Kidney glomerular epithelial cell (primary cell): ENCODE measurements around the gene OSER1.
A peak's percentile ranks its signal among the peaks of the same experiment; 100 is the strongest.

Experiments
- DNase-seq: peaks from one replicate; lab custom pipeline; 2025; lab: John Stamatoyannopoulos, UW

Gene OSER1

DNA sequence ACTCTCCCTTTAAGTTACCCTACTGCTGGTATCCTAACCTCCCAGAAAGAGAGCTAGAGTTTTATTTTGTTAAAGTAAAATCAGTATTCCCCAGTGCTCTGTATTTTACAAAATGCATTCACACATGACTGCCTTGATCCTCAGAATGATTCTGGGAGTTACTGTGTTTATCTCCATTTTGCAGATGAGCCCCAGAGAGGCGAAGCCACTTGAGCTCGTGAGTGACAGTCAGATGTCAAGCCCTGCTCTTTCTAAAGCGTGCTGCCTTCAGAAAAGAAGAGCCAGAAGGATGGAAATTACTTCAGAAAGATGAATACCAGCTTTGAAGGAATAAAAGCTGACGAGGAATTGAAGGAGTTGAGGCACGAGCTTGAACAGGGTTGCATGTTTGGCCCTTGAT, 14.1 kb upstream of the OSER1 start:
- DNase-seq, result no peak

DNA sequence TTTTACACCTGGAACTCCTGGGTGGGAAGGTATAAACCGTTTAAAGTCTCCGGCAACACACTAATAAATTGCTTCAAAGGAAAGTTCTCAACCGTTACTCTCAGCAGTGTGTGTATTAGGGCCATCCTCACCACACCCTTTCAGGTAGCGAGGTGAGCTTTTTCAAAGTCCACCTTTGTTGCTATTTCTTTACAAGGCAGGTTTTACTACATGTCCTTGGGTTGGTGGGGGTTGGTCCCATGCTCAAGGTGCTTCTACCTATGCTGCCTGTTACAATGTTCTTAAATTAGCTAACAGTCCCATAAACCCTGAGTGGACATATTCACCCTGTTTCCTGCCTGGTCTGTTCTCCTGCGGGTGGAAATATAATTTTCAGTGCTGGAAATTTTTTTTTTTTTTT, 13.2 kb upstream of the OSER1 start:
- DNase-seq, result no peak

DNA sequence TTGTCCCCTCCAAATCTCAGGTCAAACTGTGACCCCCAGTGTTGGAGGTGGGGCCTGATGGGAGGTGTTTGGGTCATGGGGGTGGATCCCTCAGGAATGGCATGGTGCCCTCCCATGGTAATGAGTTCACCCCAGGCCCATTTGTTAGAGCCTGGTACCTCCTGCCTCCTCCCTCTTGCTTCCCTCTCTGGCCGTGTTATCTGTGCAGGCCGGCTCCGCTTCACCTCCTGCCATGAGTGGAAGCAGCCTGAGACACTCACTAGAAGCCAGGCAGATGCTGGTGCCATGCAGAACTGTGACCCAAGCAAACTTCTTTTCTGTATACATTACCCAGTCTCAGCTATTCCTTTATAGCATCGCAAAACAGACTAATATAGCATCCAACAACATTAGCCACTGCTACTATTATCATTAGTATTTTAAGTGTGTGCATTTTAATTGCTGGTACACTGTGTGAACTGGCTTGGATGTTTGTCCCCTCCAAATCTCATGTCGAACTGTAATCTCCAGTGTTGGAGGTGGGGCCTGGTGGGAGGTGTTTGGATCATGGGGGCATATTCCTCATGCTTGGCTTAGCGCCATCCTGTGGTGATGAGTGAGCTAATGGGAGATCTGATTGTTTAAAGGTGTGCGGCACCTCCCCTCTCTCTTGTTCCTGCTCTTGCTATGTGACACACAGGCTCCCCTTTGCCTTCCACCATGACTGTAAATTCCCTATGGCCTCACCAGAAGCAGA, 12.2 kb upstream of the OSER1 start:
- no peak for DNase-seq

DNA sequence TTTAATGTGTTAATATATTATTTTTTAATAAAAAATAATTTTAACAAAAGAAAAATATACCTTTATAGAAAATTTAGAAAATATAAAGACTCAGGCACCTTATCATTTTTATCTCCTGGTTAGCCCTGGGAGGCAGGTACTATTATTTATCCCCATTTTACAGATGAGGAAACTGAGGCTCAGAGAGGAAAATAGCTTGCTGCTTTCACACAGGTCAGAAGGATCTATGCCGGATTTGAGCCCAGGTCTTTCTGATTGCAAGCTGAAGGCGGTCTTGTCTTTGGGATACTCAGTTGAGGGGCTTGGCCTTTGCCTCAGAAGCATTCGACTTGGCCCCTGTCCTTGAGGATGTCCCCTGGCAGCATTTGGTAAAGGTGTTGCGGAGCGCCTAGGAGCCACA, 11.5 kb upstream of the OSER1 start:
- no peak for DNase-seq

DNA sequence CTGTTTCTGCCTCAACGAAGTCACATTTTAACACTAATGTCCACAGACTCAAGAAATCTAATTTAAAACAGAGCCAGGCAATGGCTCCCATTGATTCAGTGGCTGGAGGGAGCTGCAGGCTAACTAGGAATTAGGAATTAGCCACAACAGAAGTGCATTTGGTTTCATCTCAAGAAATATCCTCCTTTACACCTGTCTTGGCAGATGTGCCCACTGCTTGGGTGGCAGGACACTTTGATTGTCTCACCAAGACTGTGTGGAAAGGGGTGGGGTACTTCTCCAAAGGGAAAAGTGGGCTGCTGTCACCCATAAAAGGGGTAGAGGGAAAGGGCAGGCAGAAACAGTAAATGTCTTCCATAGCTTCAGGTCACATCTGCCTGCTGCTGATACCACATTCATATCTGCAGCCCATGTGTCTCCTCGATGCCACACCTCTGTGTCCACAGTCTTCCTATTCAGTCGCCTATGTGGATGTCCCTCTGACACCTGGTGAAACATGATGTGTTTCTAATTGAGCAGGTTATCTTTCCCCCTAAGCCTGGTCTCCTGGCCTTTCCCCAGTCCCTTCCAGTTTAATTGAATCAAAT, 10.9 kb upstream of the OSER1 start:
- DNase-seq, result no peak

DNA sequence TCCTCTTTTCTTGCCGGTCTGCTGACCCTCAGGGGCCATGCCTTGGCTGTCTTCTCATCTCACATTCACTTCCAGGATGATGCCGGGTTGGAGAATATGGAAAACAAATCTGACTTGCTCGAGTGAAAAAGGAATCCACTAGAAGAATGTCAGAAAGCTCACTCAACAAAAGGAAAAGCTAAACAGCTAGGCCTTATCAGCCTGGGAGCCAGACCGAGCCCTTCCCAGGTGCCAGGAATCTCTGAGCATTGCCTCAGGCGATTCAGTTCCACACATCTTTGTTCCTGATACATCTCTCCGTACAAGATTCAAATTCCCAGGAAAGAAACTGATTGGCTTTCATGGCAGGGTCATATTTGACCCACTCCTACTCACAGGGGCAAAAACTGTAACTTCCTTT, 9.2 kb upstream of the OSER1 start:
- no peak for DNase-seq

DNA sequence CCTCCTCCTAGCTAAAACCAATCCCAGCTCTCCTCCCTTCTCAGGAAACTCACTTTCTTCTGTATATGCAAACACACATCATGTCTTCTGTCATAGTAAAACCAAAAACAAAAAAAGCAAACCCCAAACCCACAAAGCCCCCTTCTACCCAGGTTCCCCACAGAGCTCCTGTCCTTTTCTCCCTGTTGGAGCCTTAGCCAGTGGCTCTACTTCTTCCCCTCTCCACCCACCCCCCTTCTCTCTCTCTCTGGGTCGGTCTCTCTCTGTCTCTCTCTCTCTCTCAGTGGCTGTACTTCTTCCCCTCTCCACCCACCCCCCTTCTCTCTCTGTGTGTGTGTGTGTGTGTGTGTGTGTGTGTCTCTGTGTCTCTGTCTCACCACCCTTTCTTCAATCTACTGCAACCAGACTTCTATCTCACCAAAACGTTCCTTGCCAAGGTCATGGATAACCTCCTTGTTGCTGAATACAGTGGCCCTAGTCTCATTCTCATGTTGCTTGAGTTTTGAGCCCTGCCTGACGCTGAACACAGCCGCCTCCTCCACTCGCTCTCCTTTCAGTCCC, 8.7 kb upstream of the OSER1 start:
- no peak for DNase-seq

DNA sequence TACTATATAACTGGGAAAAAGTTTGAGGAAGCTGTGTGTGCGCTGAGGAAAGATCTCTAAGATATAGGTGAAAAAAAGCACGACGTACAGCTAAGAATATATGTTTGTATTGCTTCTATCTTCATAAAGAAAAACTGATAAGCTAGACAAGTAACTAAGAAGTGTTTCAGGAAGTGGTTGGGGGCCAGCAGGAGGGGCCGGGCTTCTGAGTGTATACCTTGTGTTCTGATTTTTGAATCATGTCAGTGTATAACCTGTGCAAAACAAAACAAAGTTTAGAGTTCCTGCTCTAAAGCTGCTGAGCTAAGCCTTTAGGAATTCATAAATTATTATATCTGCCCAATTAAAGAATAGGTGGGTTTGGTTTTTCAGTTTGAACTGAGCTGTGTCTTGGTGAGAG, 7.9 kb upstream of the OSER1 start:
- no peak for DNase-seq

DNA sequence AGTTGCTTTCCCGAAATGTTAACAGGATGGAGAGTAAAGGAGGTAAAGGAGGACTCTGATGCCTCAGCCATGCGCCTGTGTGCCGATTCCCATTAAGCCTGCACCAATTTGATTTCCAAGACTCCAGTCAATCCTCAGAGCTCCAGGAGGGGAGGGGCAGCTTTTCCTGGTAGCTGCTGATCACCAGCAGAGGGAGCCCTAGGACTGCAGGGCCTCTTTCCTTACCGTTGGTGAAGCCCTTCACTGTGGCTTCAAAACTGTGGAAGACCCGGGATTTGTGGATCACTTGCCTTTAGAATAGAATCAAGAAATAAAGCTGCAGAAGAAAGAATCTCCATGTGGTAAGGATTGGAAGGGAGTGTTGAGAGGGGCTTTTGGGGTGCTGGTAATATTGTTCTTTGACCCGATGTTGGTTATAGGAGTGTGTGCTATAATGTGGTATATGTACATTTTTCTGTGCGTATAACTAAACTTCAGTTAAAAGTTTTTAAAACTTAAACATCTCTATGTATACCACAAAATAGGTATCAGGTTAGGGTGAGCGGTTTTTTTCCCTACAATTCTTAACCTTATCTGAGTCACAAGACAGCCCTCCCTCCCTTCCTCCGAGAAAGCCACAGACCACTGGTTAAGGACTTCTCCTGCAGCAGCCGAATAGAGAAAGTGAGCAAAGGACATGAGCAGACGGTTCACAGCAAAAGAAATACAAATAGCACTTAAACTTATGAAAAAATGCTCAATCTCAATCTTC, 6.9 kb upstream of the OSER1 start:
- DNase-seq, result peak; percentile 71

DNA sequence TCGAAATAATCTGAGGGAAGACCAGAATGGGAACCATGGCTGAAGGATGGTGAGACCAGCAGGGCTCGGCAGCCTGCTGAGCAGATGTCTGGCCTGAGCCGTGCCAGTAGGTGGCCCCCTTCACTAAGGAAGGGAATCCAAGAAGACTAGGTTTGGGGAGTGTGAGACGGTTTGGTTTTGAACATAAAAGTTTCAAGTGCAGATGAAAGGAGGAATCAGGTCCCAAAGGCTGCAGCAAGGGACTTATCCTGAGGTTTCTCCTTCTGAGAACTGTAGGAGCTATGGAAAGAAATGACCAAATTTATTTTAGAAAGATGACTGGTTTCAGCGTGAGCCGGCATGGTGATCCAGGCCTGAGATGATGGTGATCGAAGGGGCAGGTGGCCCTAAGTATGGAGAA, 4.6 kb upstream of the OSER1 start:
- DNase-seq, result peak; percentile 55

DNA sequence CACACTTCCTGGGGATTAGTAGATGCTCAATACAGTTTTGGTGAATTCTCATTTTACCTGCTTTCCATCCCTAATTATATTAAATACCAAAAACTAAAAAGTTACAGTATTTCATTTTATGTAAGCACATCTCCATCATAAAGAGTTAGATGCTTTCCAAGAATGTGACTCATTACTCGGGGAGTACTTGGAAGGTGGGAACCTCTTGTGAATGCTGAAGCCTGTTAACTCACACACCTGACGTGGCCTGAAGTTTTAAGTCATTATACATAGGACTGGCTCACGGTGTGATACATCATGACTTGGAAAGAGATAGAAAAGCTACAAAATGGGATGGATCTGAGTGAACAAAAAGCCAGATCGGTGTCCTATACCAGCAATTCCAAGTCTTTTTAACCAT, 2.2 kb upstream of the OSER1 start:
- DNase-seq, result no peak

DNA sequence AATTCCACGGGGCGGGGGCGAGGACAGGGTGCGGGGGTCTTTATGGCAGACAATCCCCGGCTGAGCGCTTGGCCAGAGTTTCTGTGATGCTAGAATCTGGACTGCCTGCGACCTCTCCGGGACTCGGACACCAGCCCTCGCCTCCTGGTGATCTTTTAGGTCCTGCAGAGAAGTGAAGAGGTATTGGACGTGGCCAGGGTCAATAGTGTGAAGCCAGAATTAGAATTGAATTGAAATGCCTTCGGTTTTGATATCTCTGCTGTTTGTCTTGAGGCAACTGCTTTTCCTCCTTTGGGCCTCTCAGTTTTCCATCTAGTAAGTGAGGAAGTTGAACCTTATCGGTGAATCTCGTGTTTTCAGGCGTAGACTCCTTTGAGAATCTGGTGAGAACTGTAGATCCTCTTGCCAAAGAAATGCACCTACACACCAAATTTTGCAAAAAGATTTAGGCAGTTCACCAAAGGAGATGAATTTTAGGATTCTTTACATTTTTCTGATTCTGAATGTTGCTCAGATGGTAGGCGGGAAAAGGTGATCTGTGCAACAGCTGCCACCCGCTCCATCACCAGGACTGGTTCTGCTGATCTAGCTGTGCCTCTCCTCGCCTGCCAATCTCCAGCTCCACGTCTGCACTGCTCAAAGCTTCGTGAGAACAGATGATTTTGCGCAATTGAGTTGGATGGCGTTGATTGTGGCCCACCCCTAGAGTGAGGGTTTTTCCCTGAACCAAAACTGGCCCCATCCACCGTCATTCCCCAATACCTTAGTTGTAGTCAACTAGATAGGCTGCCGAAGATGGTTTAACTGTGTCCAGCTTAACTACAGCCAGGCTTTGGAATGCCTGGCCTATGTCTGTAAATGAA, 837 bp upstream of the OSER1 start:
- DNase-seq, result peak; percentile 17

DNA sequence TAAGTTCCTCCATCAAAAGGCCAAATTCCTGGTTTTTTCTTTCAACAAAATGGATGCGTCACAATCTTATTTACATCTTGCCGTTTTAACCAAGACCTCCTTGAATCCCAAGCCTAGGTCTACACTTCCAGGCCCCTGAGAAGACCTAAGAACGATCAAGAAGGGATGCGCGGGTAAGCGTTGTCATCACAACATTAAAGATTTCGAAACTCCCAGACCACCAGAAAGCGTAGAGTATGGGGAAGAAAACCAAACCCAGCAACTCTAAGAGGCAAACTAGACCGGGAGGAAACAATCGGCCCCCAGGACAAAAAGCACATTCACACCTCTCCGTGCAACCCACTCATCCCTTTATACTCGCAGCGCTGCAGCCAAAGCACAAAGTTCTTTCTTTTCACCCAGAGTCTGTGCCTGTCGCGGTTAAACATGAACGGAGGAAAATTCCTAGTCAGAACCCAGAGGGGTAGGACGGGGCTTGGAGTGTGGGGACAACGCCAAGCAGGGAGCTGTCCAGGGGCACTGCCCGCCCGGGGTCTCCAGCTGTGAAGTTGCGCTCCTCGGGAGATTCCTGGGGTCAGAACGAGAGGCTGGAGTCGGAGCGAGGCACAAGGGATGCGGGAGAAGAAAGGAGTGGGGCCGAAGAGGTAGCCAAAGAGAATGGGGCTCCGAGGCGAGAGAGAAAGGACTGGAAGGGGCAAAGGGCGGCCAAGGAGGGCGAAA, 725 bp downstream of the OSER1 start:
- no peak for DNase-seq

DNA sequence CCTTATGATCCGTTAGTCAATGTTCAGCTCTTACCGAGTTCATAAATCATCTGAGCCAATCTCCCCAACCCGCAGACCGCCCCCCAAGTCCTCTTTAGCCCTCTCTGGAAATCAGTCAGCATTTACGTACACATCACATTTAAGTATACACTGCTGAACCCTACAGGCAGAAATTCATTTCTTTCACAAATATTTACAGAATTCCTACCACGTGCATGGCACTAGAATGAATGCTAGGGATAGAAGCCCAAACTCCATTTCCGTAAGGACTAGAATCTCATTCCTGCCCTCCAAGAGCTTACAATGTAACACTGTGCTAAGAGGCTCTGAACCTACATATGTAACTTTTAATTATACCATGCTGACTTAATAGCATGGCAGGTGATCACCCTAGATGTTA, 1.8 kb downstream of the OSER1 start:
- no peak for DNase-seq

DNA sequence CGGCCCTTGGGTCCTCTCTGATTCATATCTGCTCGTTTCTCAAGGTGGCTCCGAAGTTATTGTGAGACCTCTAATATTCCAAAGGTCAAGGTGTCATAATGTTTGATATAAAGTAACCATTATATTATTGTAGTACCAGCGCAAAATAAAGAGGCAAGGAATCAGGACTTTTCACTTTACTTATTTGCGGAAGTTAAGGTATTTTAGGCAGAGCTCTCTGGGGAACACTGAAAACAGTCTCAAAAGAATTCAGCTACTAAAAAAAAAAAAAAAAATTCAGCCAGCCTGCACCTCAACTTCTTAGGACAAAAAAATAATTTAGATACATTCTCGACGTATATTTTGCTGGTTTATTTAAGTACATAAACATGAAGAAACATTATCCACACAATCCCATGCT, 2.4 kb downstream of the OSER1 start:
- no peak for DNase-seq

DNA sequence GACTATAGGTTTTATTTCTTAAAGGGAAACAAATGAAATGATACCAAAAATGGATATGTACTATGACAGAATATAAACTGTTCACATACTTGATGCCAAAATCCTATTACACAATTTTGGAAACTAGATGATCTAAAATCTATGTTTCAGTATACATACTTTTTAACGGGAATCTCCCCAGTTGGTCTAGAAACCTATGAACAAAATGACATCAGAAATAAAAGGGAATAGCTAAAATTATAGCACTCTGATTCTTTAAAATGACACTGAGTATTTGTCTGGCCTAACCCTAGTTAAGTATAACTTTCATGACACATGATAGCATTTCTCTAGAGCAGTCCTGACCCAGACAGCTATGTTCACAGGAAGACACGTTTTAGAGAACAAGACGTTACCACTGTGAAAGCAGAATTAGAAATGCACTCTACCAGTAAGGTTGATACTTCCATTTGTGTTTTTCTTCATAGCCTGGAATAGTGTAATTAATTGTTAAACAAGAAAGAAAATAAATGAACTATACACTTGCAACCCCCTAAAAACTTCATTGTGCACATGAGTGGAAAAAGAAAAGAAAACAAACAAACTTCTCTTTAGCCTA, 3.3 kb downstream of the OSER1 start:
- DNase-seq, result no peak

DNA sequence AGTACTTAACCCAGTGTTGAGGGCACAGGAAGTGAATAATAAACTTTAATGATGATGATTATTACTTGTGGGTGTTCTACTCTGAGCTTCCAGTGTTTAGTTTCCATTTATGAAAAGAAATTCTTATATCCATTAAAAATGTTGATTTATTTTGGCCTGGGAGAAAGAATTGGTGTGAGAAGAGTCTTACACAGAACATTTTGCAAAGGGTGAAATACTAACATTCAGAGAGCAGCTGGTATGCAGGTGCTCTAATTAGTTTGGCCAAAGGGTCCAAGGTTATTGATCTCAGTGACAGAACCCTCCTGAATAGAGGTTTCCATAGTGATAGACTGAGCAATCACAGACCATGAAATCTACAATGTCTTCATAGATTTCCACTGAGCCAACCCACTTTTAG, 4.4 kb downstream of the OSER1 start:
- DNase-seq, result no peak

DNA sequence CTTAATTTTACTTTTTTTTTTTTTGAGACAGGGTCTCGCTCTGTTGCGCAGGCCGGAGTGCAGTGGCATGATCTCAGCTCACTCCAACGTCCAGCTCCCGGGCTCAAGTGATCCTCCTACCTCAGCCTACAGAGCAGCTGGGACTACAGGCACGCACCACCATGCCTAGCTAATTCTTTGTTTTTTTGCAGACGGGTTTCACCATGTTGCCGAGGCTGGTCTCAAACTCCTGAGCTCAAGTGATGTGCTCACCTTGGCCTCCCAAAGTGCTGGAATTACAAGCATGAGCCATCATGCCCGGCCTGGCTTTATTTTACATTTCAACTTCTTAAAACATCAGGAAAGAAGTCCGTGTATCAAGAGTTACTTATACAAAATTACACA, 5.7 kb downstream of the OSER1 start:
- DNase-seq, result no peak

DNA sequence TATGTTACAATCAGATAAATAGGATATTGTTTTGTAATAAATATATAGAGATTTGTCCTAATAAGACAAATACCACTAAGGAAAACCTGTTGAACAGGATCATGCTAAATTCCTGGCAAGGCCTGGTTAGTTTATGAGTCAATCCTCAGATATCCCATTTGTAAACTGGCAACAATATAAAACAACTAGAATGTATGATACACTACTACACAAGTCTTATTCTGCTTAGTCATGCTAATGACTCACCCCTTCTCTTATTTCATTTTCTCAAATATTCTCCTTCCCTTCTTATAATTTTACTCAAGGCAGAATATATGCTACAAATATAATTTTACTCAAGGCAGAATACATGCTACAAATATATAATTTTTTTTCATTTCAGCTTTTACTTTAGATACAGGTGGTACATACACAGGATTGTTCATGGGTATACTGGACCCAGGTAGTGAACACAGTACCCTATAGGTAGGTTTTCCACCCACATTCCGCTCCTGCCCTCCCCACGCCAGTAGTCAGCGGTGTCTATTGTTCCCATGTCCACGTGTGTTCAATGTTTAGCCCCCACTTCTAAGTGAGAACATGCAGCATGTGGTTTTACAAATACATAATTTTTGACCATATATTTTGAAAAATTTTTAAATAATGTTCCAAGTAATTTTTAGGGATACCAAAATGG, 6.3 kb downstream of the OSER1 start:
- DNase-seq, result peak; percentile 90

DNA sequence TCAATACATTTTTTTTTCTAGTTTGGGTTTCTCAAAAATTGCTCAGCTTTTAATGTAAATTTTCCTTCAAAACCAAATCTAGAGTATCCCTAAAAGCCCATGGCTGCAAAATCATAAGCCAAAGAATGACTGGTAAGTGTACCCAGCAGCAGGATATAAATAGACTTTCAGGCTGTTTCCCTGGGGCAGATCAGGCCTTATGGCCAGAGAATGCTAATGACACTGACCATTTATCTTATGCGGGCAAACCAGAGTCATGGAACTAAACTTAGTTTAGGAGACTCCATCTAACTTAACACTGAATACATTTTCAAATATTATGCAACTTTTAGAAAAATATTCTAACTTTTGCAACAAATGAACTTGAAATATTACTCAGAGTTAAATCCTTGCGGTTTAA, 7.4 kb downstream of the OSER1 start:
- DNase-seq, result no peak

DNA sequence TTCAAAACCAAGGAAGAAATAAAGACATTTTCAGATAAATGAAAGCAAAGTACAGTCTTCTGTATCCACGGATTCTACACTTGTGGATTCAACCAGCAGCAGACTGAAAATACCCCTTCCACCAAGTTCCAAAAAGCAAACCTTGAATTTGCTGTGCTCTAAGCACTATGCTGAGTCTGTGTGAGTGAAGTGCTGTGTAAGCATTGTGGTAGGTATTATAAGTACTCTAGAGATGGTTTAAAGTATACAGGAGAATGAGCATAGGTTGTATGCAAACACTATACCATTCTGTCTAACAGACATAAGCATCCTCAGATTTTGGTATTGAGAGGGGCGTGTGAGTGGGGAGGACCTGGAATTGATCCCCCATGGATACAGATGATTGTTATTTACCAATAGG, 9.6 kb downstream of the OSER1 start:
- DNase-seq, result no peak
